MM.1S (cell line): ENCODE data around the gene SCYGR1.

Source experiments
- EZH2 ChIP-seq: fragments of 300-600 bp; sonication (generic); optimal IDR thresholded peaks from 2 replicates; pipeline ENCODE3; 2017; ENCODE audit warnings: low read depth, mild to moderate bottlenecking, antibody characterized with exemption, low read length, mixed read lengths
- TF ChIP-seq, protein P1 (sequence below): fragments of 300-600 bp; sonication (generic); IDR thresholded peaks from 2 replicates; pipeline ENCODE4 v1.5.1; 2016; ENCODE audit warnings: antibody characterized with exemption, low read length, mixed read lengths

GRCh38 chr2:227374158-227374557, 13.6 kb downstream of the SCYGR1 start:
- TF ChIP-seq, protein P1, sequence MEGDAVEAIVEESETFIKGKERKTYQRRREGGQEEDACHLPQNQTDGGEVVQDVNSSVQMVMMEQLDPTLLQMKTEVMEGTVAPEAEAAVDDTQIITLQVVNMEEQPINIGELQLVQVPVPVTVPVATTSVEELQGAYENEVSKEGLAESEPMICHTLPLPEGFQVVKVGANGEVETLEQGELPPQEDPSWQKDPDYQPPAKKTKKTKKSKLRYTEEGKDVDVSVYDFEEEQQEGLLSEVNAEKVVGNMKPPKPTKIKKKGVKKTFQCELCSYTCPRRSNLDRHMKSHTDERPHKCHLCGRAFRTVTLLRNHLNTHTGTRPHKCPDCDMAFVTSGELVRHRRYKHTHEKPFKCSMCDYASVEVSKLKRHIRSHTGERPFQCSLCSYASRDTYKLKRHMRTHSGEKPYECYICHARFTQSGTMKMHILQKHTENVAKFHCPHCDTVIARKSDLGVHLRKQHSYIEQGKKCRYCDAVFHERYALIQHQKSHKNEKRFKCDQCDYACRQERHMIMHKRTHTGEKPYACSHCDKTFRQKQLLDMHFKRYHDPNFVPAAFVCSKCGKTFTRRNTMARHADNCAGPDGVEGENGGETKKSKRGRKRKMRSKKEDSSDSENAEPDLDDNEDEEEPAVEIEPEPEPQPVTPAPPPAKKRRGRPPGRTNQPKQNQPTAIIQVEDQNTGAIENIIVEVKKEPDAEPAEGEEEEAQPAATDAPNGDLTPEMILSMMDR = no peak
- TF ChIP-seq EZH2 = no peak
